SKM-1 (cell line): Measurements from ENCODE around the gene RASAL2.

Source experiments
- DNase-seq: peaks from one replicate; lab custom pipeline; 2025; ENCODE audit not compliant: unreplicated experiment; lab: John Stamatoyannopoulos, UW

The RASAL2 gene

GRCh38 chr1:178418284-178418955 is 324.5 kb downstream of the RASAL2 start:
- DNase-seq = no peak

GRCh38 chr1:178434360-178434759 is 340.5 kb downstream of the RASAL2 start:
- no peak for DNase-seq

GRCh38 chr1:178434899-178435435 is 341.1 kb downstream of the RASAL2 start:
- no peak for DNase-seq

GRCh38 chr1:178436899-178437298 is 343.0 kb downstream of the RASAL2 start:
- no peak for DNase-seq

- DNase-seq = no peak
Measured at GRCh38 chr1:178438432-178438831, 344.5 kb downstream of the RASAL2 start.

GRCh38 chr1:178442925-178443324 is 349.0 kb downstream of the RASAL2 start:
- no peak for DNase-seq

- no peak for DNase-seq
Measured at GRCh38 chr1:178450871-178451270, 357.0 kb downstream of the RASAL2 start.

- no peak for DNase-seq
Measured at GRCh38 chr1:178451529-178451928, 357.6 kb downstream of the RASAL2 start.

GRCh38 chr1:178452013-178452412 is 358.1 kb downstream of the RASAL2 start:
- no peak for DNase-seq

- no peak for DNase-seq
Measured at GRCh38 chr1:178456472-178456871, 362.6 kb downstream of the RASAL2 start.

GRCh38 chr1:178457651-178458050 is 363.7 kb downstream of the RASAL2 start:
- no peak for DNase-seq

GRCh38 chr1:178458203-178458602 is 364.3 kb downstream of the RASAL2 start:
- no peak for DNase-seq

- DNase-seq = no peak
Measured at GRCh38 chr1:178461104-178461503, 367.2 kb downstream of the RASAL2 start.

- no peak for DNase-seq
Measured at GRCh38 chr1:178461701-178462100, 367.8 kb downstream of the RASAL2 start.

GRCh38 chr1:178464141-178464540 is 370.2 kb downstream of the RASAL2 start:
- DNase-seq = no peak

GRCh38 chr1:178464566-178464965 is 370.7 kb downstream of the RASAL2 start:
- DNase-seq = no peak

- DNase-seq = no peak
Measured at GRCh38 chr1:178465011-178465410, 371.1 kb downstream of the RASAL2 start.

GRCh38 chr1:178467837-178468236 is 373.9 kb downstream of the RASAL2 start:
- no peak for DNase-seq

GRCh38 chr1:178470411-178470960 is 376.6 kb downstream of the RASAL2 start:
- no peak for DNase-seq

- DNase-seq = no peak
Measured at GRCh38 chr1:178472531-178472930, 378.6 kb downstream of the RASAL2 start.

GRCh38 chr1:178477373-178477772 is 383.5 kb downstream of the RASAL2 start:
- no peak for DNase-seq

- DNase-seq = no peak
Measured at GRCh38 chr1:178477841-178478240, 383.9 kb downstream of the RASAL2 start.
